Cerebellar cortex (tissue), 1 donor: ENCODE results near the gene FAM3A.
A peak's percentile ranks its signal among the peaks of the same experiment; 100 is the strongest.
"Not testable (repeated sequence)": the region's sequence is repeated elsewhere in the genome, so short reads cannot be mapped to it uniquely, and the experiment has no call there.

Source experiments
- DNase-seq: peaks from one replicate; pipeline ENCODE4 v3.0.0-alpha.2; 2015; ENCODE audit warnings: low spot score

The FAM3A gene, protein sequence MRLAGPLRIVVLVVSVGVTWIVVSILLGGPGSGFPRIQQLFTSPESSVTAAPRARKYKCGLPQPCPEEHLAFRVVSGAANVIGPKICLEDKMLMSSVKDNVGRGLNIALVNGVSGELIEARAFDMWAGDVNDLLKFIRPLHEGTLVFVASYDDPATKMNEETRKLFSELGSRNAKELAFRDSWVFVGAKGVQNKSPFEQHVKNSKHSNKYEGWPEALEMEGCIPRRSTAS

DNA sequence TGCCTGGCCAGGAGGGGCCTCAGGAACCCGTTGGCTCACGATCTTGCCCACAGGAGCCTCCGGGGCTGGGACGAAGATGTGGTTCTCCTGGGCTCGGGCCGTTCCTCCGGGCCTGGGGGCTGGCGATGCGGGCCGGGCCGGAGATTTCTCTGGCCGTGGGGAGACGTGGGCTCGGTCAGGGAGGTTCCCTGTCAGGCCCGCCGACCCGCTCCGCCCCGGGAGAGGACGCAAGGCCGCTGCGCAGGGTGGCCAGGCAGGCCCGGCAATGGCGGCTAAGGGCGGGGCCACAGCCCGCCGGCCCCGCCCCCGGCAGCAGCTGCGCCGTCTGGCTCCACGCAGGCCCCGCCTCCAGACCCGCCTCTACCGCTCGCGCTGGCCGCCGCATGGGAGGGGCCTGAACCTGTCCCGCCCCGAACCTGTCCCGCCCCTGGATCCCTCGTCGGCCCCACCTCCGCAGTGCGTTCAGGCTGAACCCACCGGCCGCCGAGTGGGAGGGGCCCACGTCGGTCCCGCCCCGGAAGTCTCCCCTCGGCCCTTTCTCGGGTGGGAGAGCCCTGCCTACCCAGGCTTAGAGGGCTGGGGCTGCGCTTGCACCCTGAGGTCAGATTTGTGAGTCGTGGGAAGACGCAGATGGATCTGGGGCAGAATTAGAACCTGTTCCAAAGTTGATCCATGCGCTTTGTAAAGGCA, at the start of gene FAM3A:
TSS of gene FAM3A (minus strand) at position 267 of the 690 bp plus-strand sequence. CDS start 460 bp downstream, outside the sequence.
- peak; percentile 87 for DNase-seq

DNA sequence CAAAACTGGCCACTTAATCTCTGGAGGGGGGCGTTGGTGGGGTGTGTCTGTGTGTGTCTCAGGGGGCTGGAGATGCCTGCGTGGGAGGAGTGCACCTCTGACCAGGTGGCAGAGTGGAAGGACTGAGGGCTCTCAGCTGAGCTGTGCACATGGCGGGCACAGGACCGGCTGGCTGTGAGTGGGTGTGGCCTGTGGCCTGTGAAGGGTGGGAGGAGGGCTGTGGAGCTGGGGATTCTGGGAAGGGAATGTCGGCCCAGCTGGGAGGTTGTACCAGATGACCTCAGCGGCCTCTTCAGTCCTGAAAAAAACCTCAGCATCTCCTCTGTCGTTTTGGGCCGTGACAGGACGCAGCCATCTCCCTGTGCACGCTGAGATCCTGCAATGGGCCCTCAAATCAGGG, 46.3 kb upstream of the FAM3A start:
- not testable (repeated sequence) for DNase-seq

DNA sequence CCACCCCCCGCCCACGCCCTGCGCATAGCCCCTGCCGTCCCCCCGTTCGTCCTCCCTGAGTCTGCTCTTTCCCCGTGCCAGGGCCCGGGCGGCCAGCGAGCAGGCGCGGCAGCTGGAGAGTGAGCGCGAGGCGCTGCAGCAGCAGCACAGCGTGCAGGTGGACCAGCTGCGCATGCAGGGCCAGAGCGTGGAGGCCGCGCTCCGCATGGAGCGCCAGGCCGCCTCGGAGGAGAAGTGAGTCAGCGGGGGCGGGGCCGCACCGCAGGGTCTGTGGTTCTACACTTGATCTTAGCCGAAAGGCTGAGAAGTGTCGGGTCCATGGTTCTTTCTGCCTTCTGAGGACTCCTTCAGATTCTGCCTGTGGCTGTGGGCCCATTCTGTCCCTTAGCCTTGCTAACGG, 44.3 kb upstream of the FAM3A start:
- DNase-seq = not testable (repeated sequence)

DNA sequence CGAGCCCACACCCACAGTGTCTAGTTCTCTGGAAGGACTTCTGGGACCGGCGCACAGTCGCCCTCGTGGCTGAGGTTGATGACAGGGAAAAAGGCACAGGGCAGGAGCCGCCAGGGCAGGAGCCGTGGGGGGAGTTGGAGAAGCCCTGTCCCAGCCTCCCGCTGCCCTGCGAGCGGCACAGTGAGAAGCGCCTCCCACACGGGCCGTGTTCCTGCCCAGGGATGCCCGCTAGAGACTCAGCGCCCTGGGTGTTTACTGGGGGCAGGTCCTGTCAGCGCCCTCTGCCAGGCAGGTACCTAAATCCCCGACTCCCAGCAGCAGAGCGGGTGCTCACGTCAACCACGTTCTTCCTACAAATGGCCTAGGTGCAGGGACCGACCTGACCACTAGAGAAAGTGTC, 42.9 kb upstream of the FAM3A start:
- not testable (repeated sequence) for DNase-seq

DNA sequence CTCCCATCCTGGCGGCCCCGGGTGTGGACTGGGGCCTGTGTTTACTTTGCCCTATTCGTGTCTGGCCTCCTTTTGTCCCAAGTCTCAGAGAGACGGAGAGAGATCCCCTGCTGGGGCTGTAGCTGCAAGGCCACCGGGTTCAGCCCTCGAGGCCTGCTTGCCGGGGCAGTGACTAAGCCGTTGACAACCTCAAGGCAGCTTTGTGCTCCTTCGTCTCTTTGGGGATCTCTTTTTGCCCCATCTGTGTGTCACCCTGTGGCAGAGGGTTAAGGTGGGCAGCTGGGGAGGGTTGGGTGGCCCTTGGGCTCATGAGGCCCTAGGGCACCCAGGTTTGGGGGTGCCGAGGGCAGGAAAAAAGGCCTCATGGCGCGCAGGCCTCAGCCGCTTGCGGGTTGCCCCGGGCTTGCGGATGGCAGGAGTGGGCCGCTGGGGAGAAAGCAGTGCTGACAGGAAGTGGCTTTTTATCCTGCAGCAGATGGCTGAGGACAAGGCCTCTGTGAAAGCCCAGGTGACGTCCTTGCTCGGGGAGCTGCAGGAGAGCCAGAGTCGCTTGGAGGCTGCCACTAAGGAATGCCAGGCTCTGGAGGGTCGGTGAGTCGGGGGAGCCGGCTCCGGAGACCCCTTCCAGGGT, 42.1 kb upstream of the FAM3A start:
- DNase-seq = not testable (repeated sequence)

DNA sequence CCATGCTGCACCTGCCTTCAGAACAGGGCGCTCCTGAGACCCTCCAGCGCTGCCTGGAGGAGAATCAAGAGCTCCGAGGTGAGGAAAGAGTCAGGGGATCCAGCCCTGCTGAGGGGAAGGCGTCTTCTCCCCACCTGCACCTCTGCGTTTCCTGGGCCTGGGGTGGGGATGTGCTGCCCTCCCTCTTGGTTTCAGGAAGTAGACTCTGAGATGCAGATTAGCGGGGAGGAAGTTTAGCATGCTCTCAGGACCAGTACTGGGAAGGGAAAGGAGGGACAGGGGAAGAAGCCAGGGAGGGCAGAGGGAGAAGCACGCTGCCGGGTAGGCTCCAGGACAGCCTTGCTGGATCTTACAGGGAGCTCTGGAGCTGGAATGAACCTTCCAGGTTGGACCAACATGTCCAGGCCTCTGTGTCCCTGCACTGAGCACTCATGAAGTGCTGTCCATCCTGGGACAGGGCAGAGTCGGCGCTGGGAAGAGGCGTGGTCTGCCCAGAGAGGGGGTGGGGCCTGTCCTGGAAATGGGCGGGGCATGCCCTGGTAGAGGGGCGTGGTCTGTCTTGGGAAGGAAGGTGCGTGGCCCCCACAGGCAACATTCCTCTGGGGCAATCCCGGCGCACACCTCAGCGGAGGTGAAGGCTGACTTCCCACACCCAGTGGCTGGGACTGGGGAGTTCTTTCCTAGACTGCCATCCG, 36.2 kb upstream of the FAM3A start:
- DNase-seq = not testable (repeated sequence)

DNA sequence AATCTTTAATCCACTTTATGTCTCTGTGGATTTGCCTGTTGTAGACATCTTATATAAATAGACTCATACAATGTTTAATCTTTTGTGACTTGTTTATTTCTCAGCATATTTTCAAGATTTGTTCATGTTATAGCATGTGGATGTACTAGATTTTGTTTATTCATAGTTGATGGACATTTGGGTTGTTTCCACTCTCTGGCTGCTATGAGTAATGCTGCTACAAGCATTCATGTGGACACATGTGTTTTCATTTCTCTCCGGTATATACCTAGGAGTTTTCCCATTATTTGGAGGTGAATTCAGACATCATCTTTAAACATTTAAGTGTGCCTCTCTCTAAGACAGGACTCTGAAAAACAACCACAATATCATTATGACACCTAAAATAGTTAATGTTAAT, 33.7 kb upstream of the FAM3A start:
- no peak for DNase-seq

DNA sequence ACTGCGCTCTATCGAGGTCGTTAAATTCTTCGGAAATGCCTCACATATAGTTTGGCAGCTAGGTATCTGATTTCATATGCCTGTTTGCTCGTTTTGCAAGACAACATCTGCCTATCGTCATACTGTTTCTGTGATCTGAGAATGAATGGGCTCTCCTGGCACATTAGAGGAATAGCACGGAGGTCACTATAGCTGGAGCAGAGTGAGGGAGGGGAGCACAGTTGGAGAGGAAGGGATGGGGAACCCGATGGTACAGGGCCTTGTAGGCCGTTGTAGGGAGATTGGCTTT, 31.9 kb upstream of the FAM3A start:
- DNase-seq = no peak

DNA sequence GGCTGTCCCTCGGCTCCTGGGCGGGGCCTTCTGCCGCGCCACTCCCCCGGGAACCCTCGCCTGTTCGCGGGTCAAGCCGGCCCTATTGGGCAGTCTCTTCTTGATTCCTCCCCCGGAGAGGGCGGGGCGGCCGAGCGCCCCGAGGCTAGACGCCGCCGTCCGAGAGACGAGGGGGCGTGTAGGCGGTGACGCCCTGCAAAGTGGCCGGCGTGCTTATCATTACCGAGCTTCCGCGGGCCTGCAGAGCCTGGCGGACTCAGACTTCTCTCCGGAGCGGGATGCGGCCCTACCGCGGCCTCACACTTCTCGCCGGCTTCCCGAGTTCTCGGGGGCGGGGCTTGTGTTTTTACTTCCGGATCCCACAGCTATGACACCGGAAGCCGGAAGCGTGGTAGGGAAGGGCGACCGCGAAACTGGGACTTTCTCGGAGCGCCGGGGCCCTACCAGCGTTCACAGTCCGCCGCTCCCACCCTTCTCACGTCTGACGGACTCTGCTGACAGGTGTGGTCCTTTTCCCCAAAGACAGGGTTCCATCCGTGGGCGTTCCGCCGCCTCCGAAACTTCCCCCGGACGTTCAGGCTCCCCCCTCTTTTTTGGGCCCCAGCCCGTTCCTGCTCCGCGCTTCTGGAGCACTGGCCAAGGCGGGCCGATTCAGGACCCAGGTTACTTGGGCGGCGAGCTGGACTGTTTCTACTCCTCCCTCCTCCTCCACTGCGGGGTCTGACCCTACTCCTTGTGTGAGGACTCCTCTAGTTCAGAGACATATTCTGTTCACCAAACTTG, 31.4 kb upstream of the FAM3A start, which contains the start of gene IKBKG:
TSS of gene IKBKG (plus strand) at position 376 of the 783 bp plus-strand sequence. CDS start 4,383 bp downstream, outside the sequence.
- peak; percentile 90 for DNase-seq

DNA sequence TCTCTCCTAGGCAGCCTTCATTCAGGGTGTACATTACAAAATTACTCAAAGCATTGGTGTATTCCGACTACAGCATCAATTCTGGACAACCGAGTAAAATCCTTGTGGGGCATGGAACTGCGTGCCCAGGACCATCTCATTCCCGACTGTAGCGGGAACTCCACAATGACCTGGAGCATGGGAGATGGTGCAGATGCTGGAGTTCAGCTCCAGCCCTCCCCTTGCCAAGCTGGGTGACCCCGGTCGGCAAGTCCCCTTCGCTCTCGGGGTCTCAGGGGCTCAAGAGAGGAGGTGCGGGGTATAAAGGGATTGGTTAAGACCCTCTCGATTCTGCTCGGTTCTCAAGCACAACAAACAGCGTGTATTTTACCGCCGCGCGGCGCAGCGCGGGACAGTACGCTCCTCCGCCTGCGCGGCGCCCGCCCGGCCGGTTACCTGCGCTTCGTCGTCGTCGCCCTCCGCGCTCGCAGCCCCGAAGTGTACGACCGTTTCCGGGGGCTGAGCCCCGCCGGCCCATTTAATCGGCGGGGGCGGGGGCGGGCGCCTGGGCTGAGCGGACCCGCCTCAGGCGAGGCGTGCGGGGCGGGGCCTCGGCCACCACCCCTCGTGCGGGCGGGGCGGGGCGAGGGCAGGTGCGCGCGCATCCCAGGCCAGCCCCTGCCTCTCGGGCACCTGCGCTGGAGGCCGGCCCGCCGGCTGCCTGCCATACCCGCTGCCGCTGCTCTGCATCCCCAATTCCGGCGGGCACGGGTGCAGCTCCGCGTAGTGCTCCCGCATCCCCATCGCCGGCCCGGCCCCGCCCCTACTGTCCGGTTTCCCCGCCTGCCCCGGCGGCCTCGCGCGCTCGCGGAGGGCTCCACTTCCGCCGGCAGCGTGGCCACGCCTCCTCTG, 30.6 kb upstream of the FAM3A start, which contains the start of gene G6PD:
TSS of gene G6PD (minus strand) at position 493 of the 891 bp plus-strand sequence. CDS start 691 bp downstream, outside the sequence.
- no peak for DNase-seq

DNA sequence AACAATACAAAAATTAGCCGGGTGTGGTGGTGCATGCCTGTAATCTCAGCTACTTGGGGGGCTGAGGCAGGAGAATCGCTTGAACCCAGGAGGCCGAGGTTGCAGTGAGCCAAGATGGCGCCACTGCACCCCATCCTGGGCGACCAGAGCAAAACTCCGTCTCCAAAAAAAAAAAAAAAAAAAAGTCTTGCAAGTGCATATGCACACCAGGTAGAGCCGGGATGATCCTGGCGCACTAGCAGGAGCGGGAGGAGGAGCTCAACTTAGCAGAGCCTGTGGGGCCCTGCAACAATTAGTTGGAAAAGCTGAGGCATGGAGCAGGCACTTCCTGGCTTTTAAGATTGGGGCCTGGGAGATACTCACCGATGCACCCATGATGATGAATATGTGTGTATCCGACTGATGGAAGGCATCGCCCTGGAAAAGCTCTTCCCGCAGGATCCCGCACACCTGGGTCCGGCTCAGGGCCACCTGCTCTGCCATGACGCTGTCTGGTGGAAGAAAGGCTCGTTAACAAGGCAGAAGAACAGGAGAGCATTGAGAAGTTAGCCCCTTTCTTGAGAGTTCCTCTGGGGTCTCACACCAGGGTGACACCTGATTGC, 29.7 kb upstream of the FAM3A start:
- no peak for DNase-seq

DNA sequence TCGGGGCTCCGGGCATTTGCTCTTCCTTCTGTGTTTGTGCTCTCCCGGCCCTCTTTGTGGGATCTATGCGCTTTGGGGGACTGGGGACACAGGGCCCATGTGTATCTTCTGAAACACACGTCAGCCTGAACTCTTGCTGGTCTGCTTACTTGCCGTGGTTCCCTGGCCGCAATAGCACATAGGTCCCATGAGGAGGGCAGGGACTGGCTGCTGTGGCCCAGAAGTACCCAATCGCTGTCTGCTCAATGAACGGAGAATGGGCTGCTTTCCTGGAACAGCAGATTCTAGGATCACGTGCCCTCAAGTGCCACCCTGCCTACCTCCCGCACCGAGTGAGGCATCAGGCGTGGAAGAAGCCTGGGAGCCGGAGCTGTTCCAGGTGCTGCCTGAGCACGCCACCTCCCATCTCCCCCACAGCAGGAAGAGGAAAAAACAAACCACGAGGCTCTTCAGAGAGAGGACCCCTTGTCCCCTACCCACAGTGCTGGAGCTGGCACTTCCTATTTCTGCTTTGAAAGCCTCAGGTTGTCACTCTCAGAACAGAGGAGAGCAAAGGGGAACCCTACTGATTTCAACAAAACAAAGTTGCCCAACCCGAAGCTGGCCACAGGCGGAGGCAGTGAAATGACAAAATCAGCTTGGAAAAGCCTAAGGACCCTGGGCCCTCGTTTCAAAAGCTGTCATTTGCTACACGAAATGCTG, 26.8 kb upstream of the FAM3A start:
- peak; percentile 55 for DNase-seq

DNA sequence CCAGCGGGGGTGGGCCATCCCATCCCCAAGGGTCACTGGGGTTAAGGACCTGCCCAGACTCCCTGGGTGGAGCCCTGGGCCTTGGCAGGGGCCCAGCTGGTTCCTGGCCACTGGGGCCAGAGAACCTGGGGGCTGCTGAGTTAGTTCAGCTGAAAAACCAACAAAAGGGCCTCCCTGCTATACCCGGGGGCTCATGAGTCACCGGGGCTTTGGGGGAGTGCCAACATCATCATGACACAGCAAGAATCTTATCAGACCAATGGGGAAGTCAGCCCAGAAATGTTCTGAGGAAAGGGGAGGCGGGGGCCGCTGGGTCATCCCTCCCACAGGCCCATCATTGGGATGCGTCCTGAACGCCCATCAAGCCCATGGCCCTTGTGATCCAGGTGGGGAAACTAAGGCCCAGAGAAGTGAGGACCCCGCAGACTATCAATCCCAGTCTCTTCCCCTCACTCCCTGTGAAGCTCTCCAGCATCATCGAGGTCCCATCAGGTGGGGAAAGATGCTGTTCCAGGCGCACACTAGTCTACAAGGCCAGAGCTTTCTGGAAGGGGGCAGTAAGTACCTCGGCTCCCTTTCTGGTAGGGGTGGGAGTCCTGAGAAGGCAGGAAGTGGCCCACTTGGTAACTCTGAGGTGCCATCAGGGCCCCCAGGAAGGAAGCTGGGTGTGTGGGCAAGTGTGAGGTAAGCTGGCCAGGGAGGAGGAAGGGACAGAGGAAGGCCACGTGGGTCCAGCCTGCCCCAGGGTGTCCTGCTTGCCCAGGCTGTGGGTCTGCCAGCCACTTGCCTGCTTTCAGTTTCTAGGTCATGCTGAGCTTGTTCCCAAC, 26.1 kb upstream of the FAM3A start:
- DNase-seq = peak; percentile 32

DNA sequence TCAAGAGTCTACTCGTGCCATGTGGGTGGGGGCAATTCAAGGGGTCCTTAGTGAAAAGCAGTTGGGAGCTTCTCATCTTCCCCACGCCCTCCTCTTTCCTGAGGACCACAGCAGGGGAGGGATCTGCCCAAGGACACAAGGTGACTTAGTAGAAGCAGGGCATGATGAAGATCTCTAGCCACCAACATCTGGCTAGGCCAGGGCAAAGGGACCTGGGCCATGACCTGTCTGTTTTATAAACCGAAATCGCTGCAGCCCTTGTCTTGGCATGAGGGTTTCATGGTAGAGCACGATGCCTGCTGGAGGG, 25.5 kb upstream of the FAM3A start:
- DNase-seq = no peak

DNA sequence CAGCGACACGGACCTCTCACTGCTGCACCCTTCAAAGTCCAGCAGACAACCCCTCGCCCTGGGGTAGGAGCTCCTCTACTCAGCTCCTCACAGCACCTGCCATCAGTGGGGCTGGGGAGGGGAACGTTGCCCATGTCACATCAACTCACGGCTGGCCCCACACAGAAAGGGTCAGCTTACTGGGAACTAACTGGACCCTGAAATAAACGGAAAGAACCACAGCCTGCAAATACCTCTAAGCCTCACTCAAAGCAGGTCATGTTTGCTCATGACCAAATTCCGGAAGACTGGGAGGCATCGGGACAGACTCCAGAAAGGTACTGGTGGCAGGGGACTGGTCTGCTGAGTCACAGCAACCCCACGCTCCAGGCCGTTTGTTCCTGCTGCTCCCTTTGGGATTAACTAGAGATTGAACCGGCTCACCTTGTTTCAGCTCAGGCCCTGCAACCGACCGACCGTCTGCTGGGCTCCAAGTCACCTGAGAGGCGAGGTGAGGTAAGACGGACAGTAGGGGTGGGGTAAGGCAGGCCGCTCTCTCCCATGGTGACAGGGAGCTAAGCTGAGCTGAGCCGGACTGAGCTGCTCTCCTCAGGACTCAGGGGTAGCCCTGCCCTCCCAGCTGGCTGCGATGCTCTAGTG, 25.0 kb upstream of the FAM3A start:
- no peak for DNase-seq

DNA sequence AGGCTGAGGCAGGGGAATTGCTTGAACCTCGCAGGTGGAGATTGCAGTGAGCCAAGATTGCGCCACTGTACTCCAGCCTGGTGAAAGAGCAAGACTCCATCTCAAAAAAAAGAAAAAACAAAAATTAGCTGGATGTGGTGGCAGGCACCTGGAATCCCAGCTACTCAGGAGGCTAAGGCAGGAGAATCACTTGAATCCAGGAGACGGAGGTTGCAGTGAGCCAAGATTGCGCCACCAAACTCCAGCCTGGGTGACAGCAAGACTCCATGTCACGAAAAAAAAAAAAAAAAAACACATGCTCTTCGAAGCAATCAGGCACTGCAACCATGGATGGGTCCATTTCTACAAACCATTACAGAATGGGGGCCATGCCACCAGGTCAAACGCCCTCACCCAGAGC, 24.3 kb upstream of the FAM3A start:
- not testable (repeated sequence) for DNase-seq

DNA sequence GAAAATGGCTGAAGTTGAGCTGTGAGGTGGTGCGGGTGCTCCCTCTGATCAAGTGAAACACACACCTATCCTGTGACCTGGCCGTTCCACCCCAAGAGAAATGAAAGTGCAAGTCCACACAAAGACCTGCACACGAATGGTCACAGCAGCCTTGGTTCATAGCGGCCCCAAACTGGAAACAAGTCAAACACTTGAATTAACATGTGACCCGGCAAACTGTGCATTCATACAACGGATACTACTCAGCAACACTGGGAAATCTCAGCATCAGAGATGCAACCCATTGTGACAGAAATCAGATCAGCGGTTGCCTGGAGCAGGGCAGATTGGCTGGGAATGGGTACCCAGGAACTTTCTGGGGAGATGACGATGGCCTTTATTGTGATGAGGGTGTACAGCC, 23.0 kb upstream of the FAM3A start:
- DNase-seq = no peak

DNA sequence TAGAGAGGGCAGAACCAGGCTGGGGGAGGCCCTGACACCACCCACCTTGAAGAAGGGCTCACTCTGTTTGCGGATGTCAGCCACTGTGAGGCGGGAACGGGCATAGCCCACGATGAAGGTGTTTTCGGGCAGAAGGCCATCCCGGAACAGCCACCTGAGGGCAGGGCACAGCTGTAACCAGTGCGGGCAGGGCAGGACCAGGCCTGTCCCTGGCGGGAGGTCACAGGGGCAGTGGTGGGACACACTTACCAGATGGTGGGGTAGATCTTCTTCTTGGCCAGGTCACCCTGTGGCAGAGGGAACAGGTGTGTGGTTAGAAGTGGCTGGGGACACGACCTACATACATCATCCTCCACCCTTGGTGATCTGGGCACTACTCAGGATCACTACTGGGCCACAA, 19.9 kb upstream of the FAM3A start:
- DNase-seq = no peak
